Stimulated activated CD8-positive, alpha-beta memory T cell treated with anti-CD3 and anti-CD28 coated beads, Interleukin-15, amount 100 ng/mL, for 1 hour (primary cell): ENCODE data around the gene ARID5B.

Experiments used
- DNase-seq: peaks from one replicate; pipeline ENCODE4 v3.0.0-alpha.2; 2020; ENCODE audit warnings: low read depth

ARID5B gene

DNA sequence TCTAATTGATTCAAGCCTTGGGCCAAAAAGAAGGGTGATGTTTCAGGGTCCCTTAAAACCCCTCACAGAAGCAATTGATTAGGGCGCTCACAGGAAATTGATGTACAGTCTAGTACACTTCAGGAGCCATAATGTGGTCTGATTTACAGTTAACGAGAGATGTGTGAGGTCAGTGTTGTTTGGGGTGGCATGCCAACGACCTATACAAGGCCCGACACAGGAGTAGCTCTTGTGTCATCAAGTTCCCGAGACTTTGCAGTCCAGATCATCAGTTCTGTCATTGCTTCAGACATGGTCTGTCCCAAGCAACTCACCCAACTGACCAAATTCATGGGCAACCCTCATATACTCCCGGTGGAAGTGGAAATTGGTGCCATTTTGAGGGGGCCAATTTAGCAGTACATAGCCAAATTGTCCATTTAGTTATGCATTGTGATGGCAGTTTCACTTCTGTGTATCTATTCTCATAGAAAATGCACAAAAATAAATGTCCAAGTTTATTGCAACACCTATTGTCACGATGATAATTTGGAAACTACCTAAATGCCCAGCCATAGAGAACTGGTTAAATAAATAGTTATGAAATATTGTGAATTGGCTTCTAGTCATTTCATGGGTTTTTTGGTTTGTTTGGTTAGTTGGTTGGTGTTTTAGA lies 18.0 kb upstream of the ARID5B start:
- no peak for DNase-seq

DNA sequence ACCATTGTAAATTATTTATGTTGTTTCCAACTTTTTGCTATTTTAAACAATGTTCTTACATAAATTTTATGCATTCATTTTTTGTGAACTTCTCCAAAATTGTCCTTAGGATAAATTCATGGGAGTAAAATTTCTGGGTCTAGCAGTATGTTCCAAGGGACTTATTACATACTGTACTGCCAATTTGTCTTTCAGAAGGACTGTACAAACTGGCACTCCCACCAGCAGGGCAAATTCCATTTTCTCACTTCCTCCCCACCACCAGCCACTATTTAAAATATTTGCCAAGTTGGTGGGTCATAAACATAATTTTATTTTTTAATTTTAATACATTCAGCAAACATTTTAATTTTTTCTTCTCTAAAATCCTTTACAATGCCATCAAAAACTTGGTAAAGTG lies 13.7 kb upstream of the ARID5B start:
- no peak for DNase-seq

DNA sequence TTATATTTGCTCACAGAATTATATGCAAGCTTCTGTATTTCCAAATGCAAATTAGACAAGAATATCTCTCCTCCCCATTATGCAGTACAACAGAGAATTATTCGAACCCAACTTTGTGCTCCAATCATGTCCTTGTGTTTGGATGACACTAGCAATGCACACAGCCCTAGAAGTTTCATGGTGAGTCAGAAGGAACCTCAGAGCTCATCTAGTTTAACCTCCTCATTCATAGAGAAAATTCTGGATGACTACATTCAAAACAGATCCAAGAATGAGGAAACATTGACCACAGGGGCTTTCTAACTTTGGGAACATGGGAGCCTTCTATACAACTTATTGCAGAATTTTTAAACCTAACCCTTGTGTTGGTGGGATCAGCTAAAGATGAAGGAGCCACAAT lies 12.8 kb upstream of the ARID5B start:
- no peak for DNase-seq

DNA sequence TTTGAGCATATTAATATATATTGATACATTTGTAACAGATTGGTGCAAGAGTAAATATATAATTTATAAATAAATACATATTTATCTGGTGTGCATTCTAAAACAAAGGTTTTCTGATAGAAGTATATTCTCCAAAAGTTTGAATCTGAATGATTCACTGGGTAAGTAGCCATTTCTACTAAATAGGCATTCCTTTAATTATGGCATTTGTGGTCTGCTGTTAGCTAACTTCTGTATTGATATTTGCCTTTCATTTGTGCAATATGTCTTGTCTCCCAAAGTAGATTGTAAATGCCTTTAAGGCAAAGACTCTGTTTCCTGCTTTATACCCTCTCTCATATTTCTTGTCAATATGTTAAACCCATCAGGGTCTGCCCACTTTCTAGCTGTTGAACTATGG lies 11.1 kb upstream of the ARID5B start:
- no peak for DNase-seq

DNA sequence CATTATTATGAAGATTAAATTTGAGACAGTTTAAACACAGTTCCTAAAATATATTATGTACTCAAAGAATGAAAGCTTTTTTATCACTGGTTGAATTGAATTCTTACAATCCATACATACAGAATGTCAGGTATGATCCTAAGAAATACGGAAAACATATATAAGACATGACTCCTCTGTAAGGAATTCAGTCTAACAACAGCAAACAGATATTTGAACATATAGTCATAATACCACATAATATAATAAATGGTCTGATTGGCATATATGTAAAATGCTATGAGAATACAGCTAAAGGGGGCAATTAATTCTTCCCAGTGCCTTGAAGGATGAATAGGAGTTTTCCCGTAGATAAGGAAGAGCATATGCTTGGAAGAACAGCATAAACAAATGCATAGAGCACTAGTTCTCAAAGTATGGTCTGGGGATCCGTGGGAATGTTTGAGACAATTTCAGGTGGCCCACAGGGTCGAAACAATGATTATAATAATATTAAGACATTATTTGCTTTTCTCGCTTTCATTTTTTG lies 10.6 kb upstream of the ARID5B start:
- no peak for DNase-seq

DNA sequence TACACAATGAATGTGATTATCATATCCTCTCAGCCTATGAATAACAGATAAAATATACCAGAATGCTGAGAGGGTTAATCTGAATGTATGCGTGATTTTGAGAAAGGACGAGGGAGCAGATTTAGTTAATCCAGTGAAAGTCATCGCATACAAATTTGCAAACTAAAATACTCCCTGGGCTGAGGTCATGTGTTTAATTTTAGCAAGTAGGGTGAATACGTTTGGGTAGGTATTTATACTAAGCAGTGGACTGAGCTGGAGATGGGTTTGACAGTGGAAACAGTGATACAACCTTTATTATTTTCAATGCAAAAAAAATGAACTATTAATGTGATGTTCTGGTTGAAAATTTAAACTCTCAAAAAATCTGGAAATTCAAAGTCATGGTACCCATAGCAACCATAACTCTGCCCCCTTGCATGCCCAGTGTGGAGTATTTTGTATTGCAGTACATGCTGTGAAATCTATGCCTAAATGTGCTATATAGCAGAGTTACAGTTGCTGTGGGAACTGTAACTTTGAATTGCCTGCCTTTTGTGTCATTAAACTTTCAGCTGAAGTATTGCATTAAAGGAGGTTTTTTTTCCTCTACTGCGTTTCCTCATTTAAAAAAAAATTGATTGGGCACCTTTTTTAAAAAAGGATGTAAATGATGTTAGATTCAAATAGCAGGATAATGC lies 9.5 kb upstream of the ARID5B start:
- no peak for DNase-seq

DNA sequence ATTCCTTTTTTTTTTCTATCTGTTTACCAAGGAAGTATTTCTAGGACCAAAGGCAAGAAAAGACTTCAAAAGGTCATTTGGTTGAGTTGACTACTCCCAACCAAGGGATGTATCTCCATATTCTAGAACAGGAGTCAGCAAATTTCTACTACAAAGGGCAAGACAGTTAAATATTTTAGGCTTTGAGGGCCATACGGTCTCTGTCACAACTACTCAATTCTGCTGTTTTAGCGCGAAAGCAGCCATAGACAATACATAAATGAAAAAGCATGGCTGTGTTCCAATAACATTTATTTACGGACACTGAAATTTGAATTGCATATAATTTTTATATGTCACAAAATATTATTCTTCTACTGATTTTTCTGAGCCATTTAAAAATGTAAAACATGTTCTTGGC lies 8.5 kb upstream of the ARID5B start:
- DNase-seq, result no peak

DNA sequence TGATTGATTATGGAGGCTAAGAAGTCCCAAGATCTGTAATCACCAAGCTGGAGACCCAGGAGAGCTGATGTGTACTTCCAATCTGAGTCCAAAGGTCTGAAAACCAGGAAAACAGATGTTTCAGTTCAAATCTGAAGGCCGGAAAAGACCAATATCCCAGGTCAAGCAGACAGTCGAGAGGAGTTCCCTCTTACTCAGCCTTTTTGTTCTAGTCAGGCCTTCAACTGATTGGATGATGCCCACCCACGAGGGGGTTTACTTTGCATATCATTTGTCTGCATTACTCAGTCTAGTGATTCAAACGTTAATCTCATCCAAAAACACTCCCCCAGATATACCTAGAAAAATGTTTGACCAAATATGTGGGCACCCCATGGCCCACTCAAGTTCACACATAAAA lies 7.4 kb upstream of the ARID5B start:
- DNase-seq, result no peak

DNA sequence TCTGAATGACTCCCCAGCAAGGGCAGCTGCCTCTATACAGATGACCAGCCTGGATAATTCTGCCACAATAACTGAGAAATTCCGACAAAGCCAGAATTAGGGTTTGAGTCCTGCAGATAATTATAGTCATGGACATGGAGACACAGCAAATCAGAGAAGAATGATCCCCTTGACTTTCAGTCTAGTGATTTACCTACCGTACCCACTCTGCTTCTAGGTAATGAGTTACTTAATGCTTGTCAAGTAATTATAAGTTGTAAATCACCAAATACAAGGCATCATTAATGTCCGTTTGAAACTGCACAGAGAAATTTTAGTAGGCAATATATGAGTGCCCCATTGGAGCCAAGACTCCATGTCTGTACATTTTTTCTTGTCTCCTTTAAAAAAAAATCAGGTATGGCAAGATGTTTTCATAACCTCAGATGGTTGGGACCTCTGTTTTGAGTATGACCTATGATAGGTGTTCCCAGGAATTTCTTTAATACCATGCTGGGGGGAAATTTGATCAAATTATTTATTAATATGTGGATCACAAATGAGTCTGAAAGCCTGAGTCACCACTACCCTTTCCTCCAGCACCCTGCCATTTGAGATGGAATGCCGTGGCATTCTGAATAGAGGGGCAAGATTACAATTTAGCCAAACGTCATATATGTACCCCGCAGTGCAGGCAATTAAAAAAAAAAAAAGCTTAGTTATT lies 5.5 kb upstream of the ARID5B start:
- DNase-seq, result no peak

DNA sequence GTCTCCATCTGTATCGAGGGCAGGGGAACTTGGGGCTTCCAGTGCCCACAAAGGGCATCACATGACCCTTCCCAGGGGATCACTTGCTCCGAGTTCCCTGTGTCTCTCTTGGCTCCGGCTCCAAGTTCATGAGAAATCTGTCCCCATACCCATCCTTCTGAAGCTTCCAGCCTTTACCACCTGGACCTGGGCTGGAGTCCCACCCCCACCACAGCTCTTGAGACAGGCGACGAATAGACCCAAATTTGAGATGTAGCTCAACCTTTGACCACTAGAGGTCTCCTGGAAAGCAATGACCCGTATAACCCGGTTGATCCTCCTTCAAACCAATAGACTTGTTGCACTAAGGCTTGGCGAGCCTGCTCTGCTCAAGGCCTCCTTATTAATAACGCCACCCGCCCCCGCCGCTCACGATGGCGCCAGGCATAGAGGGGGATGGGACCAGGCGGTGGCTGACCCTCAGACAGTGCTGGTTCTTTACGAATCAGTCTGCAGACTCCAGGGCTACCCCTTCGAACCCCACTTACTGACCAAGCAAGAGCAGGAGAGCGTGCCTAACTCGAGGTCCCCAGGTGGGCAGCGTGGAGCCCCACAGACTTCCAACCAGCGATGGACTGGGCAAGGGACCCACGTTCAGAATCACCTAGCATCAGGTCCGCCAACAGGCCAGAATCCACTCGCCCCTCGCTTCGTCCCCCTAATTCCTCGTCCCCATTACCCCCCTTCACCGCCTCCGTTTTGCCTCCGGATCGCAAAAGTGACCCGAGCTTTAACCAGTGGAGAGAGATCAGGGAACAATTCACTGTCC lies 4.4 kb upstream of the ARID5B start:
- DNase-seq, result no peak

DNA sequence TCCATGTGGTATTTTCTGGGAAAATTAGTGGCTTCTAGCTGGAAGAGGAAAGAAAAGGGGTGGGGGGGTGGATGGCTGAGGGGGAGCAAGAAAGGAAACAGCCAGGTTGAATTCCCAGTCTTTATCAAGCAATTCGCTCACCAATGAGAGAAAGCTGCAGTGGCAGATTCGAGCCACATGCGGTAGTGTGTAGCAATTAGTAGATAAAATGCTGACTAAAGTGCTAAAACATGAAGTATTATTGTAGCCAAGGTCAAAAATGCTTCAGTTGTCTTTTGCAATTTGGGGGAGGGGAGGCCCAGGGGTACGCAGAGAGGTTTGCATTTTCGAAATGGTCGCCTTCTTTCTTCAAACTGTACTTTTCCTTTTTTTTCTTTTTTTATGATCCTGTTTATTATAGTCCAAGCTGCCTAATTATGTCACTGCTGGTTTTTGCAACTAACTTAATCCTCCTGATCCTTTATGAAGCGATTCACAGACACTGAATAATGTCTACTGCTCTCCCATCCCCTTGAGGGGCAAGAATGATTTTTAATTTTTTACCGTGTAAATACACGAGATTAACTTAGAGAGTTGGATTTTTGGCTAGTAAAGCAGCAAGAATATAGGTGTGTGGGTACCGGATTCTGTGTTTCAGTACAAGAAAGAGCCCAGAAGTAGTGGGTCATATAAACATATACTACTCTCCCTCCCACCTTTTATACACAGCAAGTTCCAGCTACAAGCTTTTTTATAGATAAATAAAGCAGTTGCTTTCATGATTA lies 3.6 kb upstream of the ARID5B start:
- no peak for DNase-seq

DNA sequence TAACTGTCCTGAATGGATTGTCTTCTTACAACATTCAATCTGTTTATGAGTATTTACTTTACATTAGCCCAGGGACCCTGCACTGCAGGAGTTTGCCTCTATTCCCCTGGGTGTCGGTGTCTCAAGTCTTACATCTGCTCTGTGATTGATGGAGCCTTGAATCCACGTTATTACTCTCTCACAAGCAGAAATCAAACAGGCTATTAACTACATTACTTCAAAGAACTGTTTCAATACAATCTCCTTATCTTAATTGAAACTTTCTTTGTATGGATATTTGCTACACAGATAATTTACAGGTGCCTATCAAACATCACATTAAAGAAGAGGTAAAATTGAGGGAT lies 3.1 kb upstream of the ARID5B start:
- no peak for DNase-seq

DNA sequence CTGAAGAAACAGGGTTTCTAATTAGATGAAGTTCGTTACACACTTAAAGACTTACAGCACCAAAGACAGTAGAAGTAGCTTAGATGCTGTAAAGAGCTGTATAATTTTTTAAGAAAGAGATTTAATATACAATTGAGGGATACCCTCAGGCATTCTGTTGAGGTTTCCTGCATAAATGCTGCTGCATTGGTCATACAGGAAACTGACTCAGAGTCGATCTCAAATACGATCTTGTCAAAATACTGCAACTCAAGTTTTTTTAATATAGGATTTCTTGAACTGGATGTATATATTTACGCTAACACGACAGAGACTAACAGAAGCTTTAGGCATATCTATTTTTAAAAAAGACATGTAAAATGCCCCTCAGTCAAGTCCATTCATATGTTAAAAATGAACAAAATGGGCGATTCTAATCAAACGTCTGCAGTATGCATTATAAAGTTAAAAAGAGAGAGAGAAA lies 2.4 kb upstream of the ARID5B start:
- DNase-seq, result no peak

DNA sequence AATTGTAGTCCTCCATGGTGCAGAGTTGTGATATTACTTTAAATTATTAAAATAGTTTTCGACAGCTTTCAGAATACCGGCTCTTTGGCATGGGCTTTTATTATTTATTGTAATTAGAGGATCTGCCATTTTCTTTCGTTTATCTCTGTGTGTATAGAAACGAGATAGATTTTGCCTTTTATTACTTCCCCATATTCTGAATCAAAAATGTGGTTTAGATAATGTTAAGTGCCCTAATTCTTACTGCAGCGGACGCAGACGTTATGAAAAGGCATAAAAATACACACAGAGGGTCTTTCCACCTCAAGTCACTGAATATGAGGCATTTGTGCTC lies 1.9 kb upstream of the ARID5B start:
- DNase-seq, result no peak

DNA sequence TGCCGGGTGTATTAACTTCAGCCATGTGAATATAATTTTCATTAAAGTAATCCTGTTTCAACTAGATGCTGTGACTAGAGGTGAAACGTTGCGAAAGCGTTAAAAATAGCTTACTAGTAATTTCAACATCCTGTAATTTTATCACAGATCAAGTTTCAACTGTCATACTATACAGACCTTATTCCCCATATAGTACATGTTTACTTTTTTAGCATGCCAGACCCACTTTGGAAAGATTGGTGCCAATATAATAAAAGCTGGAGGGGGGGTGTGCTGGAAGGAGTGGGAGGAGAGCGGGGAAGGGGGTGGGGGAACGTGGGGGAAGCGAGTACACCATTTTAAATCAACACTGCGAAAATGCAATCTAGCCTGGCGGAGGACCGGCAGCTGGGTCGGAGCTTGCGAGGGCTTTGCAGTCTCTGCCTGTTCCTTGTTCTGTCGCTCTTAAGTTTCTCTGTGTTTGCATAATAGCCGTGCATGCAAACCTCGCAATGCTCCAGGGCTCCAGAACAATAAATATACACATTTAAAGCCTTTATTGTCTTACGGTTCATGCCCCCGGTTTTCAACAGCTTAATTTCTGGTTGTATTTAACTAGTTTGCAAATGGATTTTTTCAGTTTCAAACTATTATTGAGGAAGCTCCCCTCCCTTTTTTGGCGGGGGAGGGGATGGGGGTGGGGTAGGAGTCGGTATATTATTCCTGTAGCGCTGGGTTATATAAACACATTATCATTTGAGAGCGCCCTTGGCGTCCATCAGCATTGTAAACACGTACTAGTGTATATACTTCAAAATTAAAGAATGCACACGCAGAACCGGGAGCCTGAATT lies 1.3 kb upstream of the ARID5B start:
- DNase-seq, result no peak

DNA sequence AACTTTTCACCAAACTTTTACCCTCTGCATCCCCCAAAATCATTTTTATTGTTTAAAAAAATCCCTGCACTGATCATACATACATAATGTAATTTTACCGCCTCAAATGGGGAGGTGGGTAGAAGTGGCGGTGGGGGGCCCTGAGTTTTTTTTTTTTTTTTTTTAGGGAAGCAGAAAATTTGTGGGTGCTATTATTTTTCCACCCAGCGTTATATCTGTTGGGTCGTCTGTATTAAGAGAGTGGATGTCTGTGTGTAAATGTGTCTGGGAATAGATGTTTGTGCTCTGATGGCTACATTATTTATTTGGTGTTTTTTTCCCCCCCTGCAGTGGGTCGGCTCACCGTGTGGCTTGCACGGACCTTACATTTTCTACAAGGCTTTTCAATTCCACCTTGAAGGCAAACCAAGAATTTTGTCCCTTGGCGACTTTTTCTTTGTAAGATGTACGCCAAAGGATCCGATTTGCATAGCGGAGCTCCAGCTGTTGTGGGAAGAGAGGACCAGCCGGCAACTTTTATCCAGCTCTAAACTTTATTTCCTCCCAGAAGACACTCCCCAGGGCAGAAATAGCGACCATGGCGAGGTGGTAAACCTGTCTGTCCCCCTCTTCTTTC lies 438 bp downstream of the ARID5B start:
- DNase-seq, result no peak

DNA sequence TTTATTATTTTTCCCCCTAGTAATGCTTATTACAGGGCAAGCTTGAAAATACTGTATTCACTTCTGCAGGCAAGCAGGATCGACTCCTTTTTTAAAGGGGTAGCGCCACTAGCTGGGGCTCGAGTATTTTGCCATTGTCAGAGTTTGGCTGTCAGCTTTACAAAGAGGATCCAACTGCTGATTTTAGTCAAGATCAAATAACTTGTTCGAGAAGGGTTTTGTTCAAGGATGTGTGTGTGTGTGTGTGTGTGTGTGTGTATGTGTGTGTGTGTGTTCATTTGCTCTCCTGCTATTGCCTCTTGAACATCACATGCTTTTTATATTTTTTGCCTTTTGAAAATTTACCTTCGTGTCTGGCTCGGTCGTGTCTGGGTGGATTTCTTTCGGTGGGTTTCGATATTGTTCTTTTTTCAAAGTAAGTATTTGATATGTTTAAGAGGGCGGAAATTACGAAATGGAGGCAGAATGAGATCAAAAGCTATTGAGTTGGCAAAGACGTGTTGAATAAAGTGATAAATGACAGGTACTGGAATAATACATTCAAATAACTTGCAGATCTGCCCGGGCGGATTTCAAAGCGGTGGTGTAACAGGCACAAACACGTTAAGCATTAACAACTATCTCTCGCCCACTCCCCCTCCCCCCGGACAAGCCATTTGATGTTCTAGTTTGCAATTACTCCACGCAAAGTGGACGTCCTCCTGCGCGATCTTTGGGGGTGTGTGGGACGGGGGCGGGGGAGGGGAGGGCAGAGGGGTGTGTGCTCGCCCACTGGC lies 1.1 kb downstream of the ARID5B start:
- peak; percentile 51 for DNase-seq

DNA sequence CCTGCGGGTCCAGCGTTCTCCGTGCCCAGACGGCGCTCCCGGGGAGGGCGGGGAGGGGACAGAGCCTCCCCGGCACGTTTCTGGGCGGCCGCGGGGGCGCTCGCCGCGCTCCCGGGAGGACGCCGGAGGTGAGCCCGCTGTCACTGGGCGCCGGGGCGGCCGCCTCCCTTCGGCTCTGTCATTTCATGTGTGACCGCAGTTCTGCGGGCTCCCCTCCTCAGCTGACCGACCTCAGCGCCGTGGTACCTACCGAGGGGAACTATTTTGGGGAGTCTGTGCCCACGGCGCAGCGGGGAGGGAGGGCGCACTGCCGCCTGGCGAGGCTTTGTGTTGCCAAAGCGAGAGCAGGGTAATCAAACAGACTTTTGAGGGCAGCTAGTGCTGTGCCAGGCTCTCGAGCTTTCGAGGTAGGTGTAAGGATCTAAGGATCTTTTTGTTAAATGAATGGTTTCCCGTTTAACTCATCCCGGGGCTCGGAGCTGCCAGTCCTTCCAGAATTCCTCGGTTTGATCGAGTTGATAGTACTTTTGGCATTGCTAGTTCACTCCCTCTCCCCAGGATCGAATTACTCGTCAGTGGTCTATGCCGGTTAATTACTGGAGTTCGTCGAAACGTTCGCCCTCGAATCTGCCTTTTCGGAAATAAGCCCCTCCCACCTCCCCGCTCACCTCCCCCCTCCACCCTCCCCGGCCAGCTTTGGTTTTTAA lies 1.9 kb downstream of the ARID5B start:
- peak; percentile 37 for DNase-seq

DNA sequence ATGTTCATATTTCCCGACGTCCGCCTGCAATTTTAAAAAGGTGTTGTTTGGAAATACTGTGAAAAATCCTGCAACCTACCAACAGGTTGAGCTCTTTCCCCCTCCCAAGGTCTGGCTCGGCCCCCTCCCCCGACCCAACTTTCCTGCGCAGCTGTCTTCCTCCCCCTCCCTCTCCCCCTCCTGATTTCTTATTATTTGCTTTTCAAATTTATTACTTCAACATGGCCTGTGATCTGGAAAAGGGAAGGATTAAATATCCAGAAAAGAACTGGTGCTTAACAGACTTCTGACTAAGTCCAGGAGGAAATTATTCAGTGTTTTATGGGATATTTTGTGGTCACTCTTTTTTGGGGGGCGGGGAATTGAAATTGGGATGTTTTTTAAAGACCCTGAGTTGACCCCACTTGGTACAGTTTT lies 2.4 kb downstream of the ARID5B start:
- no peak for DNase-seq
